ENCODE results near the gene MLLT6. TPM values are rescaled to one million over a fixed set of nuclear protein-coding genes. Genes with fewer than 3 reads are reported as not detected.

The MLLT6 gene
- total and polyA plus RNA-seq, 2 of the 13 experiments (the other 11 are each of a cell fraction or from before 2014, with no cell fraction given): 50.7 to 69.5 TPM

GRCh38 chr17:38730526-38731379 lies 25.7 kb downstream of the MLLT6 start (continued):
- TF ChIP-seq TRAFD1 (CRISPR knock-in tag; IDR thresholded peaks at IDR 0.05; ENCODE audit: borderline replicate concordance) (peak; percentile 78; the same call in 1 of the 2 replicates), NRL (CRISPR knock-in tag; IDR thresholded peaks at IDR 0.05; ENCODE audit: borderline replicate concordance) (peak; percentile 93), DNMT1 (CRISPR knock-in tag; IDR thresholded peaks at IDR 0.05) (0 out of 2 replicates have a peak, but pooled peaks have one; percentile 27), DR1 (CRISPR knock-in tag; IDR thresholded peaks at IDR 0.05) (peak; percentile 64), PCBP2 (optimal IDR thresholded peaks at IDR 0.05; ENCODE audit: low read depth, low read length, poor library complexity, severe bottlenecking) (peak; percentile 42), POLR2A (IDR thresholded peaks at IDR 0.05; ENCODE audit: insufficient read depth in 1 of 2, low read depth in 2 of 2, low read length in 2 of 2) (peak in 1 of 2 experiments; percentile 72; a peak in 3 of 4 replicates), MEIS2 (CRISPR knock-in tag; IDR thresholded peaks at IDR 0.05) (0 out of 2 replicates have a peak, but pooled peaks have one; percentile 39), HDAC2 (CRISPR knock-in tag; IDR thresholded peaks at IDR 0.05) (peak; percentile 84), LCORL (IDR thresholded peaks at IDR 0.05) (no peak), LCORL (CRISPR knock-in tag; IDR thresholded peaks at IDR 0.05) (peak; percentile 82), HNRNPLL (IDR thresholded peaks at IDR 0.05; ENCODE audit: low read depth, low read length, poor library complexity, severe bottlenecking) (no peak), HIVEP1 (CRISPR knock-in tag; IDR thresholded peaks at IDR 0.05) (peak; percentile 81; the same call in 1 of the 2 replicates), RAD51 (IDR thresholded peaks at IDR 0.05; ENCODE audit: borderline replicate concordance) (no peak), SALL2 (CRISPR knock-in tag; IDR thresholded peaks at IDR 0.05) (0 out of 2 replicates have a peak, but pooled peaks have one; percentile 11), NR2F2 (IDR thresholded peaks at IDR 0.05; ENCODE audit: borderline replicate concordance, low read depth) (peak; percentile 20; the same call in 1 of the 2 replicates), TMF1 (CRISPR knock-in tag; IDR thresholded peaks at IDR 0.05; ENCODE audit: low read depth) (peak; percentile 73; the same call in 1 of the 2 replicates), TAF15 (IDR thresholded peaks at IDR 0.05; ENCODE audit: low read depth, low read length, poor library complexity, severe bottlenecking) (no peak), RFX3 (CRISPR knock-in tag; IDR thresholded peaks at IDR 0.05) (no peak)
- TF ChIP-seq, protein P1, sequence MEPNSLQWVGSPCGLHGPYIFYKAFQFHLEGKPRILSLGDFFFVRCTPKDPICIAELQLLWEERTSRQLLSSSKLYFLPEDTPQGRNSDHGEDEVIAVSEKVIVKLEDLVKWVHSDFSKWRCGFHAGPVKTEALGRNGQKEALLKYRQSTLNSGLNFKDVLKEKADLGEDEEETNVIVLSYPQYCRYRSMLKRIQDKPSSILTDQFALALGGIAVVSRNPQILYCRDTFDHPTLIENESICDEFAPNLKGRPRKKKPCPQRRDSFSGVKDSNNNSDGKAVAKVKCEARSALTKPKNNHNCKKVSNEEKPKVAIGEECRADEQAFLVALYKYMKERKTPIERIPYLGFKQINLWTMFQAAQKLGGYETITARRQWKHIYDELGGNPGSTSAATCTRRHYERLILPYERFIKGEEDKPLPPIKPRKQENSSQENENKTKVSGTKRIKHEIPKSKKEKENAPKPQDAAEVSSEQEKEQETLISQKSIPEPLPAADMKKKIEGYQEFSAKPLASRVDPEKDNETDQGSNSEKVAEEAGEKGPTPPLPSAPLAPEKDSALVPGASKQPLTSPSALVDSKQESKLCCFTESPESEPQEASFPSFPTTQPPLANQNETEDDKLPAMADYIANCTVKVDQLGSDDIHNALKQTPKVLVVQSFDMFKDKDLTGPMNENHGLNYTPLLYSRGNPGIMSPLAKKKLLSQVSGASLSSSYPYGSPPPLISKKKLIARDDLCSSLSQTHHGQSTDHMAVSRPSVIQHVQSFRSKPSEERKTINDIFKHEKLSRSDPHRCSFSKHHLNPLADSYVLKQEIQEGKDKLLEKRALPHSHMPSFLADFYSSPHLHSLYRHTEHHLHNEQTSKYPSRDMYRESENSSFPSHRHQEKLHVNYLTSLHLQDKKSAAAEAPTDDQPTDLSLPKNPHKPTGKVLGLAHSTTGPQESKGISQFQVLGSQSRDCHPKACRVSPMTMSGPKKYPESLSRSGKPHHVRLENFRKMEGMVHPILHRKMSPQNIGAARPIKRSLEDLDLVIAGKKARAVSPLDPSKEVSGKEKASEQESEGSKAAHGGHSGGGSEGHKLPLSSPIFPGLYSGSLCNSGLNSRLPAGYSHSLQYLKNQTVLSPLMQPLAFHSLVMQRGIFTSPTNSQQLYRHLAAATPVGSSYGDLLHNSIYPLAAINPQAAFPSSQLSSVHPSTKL (CRISPR knock-in tag; IDR thresholded peaks at IDR 0.05): peak; percentile 41
- TF ChIP-seq, protein P2, sequence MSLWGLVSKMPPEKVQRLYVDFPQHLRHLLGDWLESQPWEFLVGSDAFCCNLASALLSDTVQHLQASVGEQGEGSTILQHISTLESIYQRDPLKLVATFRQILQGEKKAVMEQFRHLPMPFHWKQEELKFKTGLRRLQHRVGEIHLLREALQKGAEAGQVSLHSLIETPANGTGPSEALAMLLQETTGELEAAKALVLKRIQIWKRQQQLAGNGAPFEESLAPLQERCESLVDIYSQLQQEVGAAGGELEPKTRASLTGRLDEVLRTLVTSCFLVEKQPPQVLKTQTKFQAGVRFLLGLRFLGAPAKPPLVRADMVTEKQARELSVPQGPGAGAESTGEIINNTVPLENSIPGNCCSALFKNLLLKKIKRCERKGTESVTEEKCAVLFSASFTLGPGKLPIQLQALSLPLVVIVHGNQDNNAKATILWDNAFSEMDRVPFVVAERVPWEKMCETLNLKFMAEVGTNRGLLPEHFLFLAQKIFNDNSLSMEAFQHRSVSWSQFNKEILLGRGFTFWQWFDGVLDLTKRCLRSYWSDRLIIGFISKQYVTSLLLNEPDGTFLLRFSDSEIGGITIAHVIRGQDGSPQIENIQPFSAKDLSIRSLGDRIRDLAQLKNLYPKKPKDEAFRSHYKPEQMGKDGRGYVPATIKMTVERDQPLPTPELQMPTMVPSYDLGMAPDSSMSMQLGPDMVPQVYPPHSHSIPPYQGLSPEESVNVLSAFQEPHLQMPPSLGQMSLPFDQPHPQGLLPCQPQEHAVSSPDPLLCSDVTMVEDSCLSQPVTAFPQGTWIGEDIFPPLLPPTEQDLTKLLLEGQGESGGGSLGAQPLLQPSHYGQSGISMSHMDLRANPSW (CRISPR knock-in tag; IDR thresholded peaks at IDR 0.05; ENCODE audit: borderline replicate concordance): peak; percentile 67; the same call in 1 of the 2 replicates

Measured in HepG2 (cell line).